ENCODE data around the gene DLG2. TPM values are rescaled to one million over a fixed set of nuclear protein-coding genes. Genes with fewer than 3 reads are reported as not detected.
"Not testable (repeated sequence)": the region's sequence is repeated elsewhere in the genome, so short reads cannot be mapped to it uniquely, and the experiment has no call there.

The DLG2 gene
- total RNA-seq, 4 donors from 2014 or later = 6.5 to 14.6 (median 7.2) TPM

- Histone ChIP-seq H3K36me3 (no peaks in the 10 kb centered on the region), H3K4me3 (no peak overlapping the region), H3K9me3 (peaks cover 0 to 7% (median 0%) of the 10 kb centered on the region in 4 donors), H3K27me3 (no peaks in the 10 kb centered on the region), H3K4me1 (no peaks in the 10 kb centered on the region), H3K27ac (no peak overlapping the region)
- WGBS, 2 donors = 55 to 77% methylated on average over 2 of the region's 2 CpGs
- no peak for DNase-seq (ENCODE audit: low spot score in 2 of 2)
- TF ChIP-seq EP300 (IDR thresholded peaks at IDR 0.05) (no peak), POLR2A (IDR thresholded peaks at IDR 0.05) (no peak)
- TF ChIP-seq, protein P1, sequence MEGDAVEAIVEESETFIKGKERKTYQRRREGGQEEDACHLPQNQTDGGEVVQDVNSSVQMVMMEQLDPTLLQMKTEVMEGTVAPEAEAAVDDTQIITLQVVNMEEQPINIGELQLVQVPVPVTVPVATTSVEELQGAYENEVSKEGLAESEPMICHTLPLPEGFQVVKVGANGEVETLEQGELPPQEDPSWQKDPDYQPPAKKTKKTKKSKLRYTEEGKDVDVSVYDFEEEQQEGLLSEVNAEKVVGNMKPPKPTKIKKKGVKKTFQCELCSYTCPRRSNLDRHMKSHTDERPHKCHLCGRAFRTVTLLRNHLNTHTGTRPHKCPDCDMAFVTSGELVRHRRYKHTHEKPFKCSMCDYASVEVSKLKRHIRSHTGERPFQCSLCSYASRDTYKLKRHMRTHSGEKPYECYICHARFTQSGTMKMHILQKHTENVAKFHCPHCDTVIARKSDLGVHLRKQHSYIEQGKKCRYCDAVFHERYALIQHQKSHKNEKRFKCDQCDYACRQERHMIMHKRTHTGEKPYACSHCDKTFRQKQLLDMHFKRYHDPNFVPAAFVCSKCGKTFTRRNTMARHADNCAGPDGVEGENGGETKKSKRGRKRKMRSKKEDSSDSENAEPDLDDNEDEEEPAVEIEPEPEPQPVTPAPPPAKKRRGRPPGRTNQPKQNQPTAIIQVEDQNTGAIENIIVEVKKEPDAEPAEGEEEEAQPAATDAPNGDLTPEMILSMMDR (IDR thresholded peaks at IDR 0.05) = no peak
These were observed 349.5 kb downstream of the DLG2 start for GRCh38 chr11:85277693-85278092.

DNA sequence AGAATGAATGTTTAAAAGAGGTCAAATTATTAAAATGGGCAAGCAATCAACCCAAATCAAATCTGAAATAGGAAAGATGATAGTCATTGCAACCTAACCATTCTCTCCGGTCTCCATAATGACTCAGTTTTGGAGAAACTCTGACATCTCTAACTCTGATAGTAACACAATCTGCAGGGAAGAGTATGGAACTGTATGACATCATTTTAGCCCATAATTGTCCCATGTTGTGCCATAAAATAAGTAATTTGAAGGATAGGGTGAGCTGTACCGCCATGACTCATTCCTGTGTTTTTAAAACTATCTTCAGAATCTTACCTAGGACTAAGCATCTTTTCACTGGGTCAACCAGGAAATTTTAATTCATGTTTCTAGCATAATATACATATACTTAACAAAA, 350.8 kb downstream of the DLG2 start:
- Histone ChIP-seq H3K36me3 (no peaks in the 10 kb centered on the region), H3K27me3 (no peaks in the 10 kb centered on the region), H3K4me3 (no peak overlapping the region), H3K9me3 (peaks cover 0 to 13% (median 0%) of the 10 kb centered on the region in 4 donors), H3K27ac (no peak overlapping the region), H3K4me1 (no peaks in the 10 kb centered on the region)
- TF ChIP-seq, protein P1 (IDR thresholded peaks at IDR 0.05) = no peak
- TF ChIP-seq EP300 (IDR thresholded peaks at IDR 0.05) (no peak), POLR2A (IDR thresholded peaks at IDR 0.05) (no peak)
- no peak for DNase-seq (ENCODE audit: low spot score in 2 of 2)
- 81 to 87% methylated on average over 2 of the region's 2 CpGs for WGBS, 2 donors

DNA sequence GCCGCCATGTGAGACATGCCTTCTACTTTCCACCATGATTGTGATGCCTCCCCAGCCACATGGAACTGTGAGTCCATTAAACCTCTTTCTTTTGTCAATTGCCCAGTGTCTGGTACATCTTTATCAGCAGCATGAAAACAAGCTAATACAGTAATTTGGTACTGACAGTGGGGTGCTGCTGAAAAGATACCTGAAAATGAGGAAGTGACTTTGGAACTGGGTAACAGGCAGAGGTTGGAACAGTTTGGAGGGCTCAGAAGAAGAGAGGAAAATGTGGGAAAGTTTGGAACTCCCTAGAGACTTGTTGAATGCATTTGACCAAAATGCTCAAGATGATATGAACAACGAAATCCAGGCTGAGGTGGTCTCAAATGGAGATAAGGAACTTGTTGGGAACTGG, 356.8 kb downstream of the DLG2 start:
- not testable (repeated sequence) for H3K4me1 ChIP-seq; H3K27ac ChIP-seq; H3K4me3 ChIP-seq; H3K27me3 ChIP-seq; H3K36me3 ChIP-seq; DNase-seq (ENCODE audit: low spot score in 2 of 2)
- WGBS, 2 donors = 88 to 92% methylated on average over 2 of the region's 2 CpGs
- H3K9me3 ChIP-seq = peaks cover 0 to 16% (median 0%) of the 10 kb centered on the region in 4 donors

DNA sequence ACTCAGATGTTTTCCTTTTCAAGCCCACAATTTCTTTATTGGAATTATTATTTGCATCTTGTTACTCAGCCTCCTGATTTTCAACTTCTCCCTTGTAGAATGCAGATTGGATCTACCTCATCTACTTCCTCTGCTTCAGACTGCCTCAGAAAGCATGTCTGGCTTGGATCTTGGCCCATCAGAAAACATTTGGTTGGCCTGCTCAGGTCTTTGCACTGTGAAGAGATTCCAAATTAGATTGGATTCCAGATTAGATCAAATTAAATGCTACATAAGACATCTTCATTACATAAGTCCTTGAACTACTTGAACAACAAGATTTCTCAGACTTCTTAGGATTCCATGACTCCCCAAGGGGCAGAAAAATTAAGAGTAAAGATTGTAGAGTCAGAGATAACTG, 358.0 kb downstream of the DLG2 start:
- no peak overlapping the region for H3K27ac ChIP-seq
- H3K36me3 ChIP-seq = peaks cover 0 to 7% (median 0%) of the 10 kb centered on the region in 3 donors
- no peaks in the 10 kb centered on the region for H3K4me1 ChIP-seq
- H3K4me3 ChIP-seq = no peak overlapping the region
- TF ChIP-seq POLR2A (IDR thresholded peaks at IDR 0.05) (no peak), EP300 (IDR thresholded peaks at IDR 0.05) (no peak)
- TF ChIP-seq, protein P1 (IDR thresholded peaks at IDR 0.05) = no peak
- H3K9me3 ChIP-seq = peaks cover 0 to 14% (median 0%) of the 10 kb centered on the region in 4 donors
- no peaks in the 10 kb centered on the region for H3K27me3 ChIP-seq
- DNase-seq (ENCODE audit: low spot score in 2 of 2) = no peak

- Histone ChIP-seq H3K36me3 (peaks cover 0 to 13% (median 0%) of the 10 kb centered on the region in 3 donors), H3K4me3 (no peak overlapping the region), H3K4me1 (no peaks in the 10 kb centered on the region), H3K27me3 (no peaks in the 10 kb centered on the region), H3K9me3 (peaks cover 0 to 3% (median 0%) of the 10 kb centered on the region in 4 donors), H3K27ac (no peak overlapping the region)
- no peak for DNase-seq (ENCODE audit: low spot score in 2 of 2)
- TF ChIP-seq POLR2A (IDR thresholded peaks at IDR 0.05) = no peak
- 90 to 92% methylated on average over 1 of the region's 1 CpG for WGBS, 2 donors
These were observed 360.5 kb downstream of the DLG2 start for GRCh38 chr11:85266646-85267045.

DNA sequence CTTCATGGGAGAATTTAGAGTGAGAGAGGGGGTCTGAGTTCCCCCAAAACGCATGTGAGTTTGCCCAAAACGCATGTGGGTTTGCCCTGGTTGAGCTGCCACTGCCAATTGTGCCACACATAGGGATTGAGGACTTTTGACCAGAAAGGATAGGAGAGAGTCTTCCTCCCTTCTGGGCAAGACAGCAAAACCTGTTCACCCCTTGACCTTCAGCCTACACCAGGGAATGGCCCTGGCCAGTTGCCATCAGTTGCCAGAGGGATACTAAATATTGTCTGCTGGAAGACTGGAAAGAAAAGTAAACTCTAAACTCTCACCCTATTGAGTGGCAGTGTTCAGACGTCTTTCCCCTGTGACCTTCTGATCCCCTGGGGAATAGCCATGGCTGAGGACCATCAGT, 363.8 kb downstream of the DLG2 start:
- Histone ChIP-seq H3K36me3 (peaks cover 0 to 13% (median 0%) of the 10 kb centered on the region in 3 donors), H3K4me1 (no peaks in the 10 kb centered on the region), H3K27me3 (no peaks in the 10 kb centered on the region), H3K9me3 (peaks cover 0 to 3% (median 0%) of the 10 kb centered on the region in 4 donors), H3K27ac (no peak overlapping the region), H3K4me3 (no peak overlapping the region)
- no peak for DNase-seq (ENCODE audit: low spot score in 2 of 2)
- WGBS, 2 donors = 67 to 79% methylated on average over 3 of the region's 3 CpGs
- TF ChIP-seq, protein P1 (IDR thresholded peaks at IDR 0.05) = no peak
- TF ChIP-seq EP300 (IDR thresholded peaks at IDR 0.05) = no peak
- no peak for TF ChIP-seq POLR2A (IDR thresholded peaks at IDR 0.05)

Data from tibial nerve (tissue), 4 donors.